Uterus (tissue), 2 donors: ENCODE measurements around the gene PPP6R2.

Experiments
- POLR2A ChIP-seq, 2 donors: fragments of 450-650 bp; IDR thresholded peaks; one replicate each; pipeline ENCODE4 v1.6.1; 2016; ENCODE audit warnings: antibody characterized with exemption in 2 of 2, mild to moderate bottlenecking in 1 of 2, moderate library complexity in 1 of 2
- TF ChIP-seq, protein P1 (sequence below), 4 experiments: fragments of 200-600 bp in 2 of 4; fragments of 450-650 bp in 2 of 4; sonication (generic) in 2 of 4; IDR thresholded peaks; one replicate each; pipeline ENCODE4 v1.5.1; 2016 to 2019; ENCODE audit warnings: antibody characterized with exemption in 4 of 4, mild to moderate bottlenecking in 2 of 4, moderate library complexity in 1 of 4

- TF ChIP-seq, protein P1, sequence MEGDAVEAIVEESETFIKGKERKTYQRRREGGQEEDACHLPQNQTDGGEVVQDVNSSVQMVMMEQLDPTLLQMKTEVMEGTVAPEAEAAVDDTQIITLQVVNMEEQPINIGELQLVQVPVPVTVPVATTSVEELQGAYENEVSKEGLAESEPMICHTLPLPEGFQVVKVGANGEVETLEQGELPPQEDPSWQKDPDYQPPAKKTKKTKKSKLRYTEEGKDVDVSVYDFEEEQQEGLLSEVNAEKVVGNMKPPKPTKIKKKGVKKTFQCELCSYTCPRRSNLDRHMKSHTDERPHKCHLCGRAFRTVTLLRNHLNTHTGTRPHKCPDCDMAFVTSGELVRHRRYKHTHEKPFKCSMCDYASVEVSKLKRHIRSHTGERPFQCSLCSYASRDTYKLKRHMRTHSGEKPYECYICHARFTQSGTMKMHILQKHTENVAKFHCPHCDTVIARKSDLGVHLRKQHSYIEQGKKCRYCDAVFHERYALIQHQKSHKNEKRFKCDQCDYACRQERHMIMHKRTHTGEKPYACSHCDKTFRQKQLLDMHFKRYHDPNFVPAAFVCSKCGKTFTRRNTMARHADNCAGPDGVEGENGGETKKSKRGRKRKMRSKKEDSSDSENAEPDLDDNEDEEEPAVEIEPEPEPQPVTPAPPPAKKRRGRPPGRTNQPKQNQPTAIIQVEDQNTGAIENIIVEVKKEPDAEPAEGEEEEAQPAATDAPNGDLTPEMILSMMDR (IDR thresholded peaks at IDR 0.05) = no peak
- TF ChIP-seq POLR2A (IDR thresholded peaks at IDR 0.05) = no peak
Observed at GRCh38 chr22:50471197-50471847, 128.2 kb downstream of the PPP6R2 start.
